Measurements from ENCODE around the gene FGD3.
"Not testable (repeated sequence)": the region's sequence is repeated elsewhere in the genome, so short reads cannot be mapped to it uniquely, and the experiment has no call there.

Gene FGD3

DNA sequence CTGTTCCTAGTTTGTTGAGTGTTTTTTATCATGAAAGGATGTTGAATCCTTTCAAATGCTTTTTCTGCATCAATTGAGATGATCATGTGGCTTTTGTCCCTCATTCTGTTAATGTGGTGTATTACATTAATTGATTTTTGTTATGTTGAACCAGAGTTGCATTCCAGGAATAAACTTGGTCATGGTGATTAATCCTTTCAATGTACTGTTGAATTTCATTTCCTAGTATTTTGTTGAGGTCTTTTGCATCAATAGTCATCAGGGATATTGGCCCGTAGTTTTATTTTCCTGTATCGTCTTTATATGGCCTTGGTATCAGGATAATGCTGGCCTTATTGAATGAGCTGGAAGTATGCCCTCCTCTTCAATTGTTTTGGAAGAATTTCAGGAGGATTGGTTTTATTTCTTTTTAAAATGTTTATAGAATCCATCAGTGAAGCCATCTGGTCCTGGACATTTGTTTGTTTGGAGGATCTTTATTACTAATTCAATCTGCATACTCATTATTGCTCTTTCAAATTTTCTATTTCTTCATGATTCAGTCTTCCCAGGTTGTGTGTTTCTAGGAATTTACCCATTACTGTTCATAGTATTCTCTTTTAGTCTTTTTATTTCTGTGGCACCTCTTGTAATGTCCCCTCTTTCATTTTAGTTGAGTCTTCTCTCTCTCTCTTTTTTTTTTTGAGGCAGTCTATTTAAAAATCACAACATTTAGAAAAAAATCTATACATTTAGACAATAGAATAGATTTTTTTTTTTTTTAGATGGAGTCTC is 32.1 kb downstream of the FGD3 start:
- DNase-seq, result no peak

DNA sequence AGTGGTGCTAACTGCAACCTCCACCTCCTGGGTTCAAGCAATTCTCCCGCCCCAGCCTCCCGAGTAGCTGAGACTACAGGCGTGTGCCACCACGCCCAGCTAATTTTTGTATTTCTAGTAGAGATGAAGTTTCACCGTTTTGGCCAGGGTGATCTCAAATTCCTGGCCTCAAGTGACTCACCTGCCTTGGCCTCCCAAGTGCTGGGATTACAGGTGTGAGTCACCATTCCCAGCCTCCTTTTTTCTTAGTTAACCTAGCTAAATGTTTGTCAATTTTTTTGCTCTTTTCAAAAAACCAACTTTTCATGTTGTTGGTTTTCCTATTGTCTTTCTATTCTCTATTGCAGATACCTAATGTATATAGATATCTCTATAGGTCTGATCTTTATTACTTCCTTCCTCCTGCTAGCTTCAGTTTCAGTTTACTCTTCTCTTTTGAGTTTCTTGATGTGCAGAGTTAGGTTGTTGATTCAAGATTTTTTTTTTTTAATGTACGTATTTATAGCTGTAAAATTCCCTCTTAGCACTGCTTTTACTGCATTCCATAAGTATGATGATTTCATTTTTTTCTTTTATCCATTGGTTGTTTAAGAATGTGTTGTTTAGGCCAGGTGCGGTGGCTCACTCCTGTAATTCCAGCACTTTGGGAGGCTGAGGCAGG is 32.9 kb downstream of the FGD3 start:
- DNase-seq, result no peak

DNA sequence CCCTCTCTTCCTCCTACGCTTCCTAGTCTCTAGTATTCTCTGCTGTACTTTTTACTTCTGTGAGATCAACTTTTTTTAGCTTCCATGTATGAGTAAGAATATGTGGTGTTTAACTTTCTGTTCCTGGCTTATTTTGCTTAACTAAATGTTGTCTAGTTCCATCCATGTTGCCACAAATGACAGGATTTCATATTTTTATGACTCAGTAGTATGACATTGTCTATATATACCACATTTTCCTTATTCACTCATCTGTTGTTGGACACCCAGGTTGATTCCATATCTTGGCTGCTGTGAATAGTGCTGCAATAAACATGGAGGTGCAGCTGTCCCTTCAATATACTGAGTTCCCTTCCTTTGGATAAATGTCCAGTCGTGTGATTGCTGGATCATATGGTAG is 34.8 kb downstream of the FGD3 start:
- DNase-seq, result no peak

DNA sequence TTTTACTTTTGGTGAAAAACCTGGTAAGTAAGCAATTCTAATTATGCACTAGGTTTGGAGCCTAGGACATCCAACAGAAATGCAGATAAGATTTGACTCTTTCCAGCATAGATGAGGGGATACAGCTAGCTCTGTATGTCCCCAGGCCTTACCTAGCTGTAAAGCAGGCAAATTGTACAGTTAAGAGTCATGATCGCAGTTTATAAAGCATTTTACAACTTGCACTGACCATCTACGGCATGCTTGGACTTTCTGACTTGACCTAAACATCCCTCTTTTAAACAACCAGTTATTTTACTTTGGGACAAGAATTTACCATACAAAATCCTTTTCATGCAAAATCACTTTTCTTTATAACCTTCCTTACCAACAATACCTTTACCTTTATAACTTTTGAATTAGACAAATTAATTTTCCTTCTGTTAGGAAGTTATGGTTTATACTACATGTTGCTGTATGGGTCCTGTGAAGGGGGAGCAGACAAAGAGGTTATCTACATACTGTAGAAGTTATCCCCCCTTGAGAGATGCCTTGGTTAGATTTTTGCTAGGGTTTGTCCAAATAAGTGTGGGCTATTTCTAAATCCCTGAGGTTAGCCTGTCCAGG is 36.8 kb downstream of the FGD3 start:
- no peak for DNase-seq

DNA sequence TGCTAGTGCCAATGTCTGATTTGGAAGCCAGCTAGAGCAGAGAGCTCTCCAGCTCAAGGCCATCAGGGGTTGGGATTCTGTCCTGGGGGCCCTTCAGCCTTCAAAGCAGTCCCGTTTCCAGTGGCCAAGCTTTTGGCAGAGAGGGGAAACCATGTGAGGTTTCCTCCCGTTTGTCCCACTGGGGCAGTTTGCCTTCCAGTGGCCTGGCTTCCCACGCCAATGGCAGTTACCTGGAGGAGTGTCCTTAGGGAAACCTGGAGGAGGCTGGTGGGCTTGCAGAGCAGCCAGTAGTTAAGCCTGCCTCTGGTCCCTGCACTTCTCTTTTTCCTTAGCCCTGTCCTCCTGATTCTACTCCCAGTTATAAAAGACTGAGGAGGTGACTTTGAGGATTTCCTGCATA is 37.7 kb downstream of the FGD3 start:
- DNase-seq, result no peak

DNA sequence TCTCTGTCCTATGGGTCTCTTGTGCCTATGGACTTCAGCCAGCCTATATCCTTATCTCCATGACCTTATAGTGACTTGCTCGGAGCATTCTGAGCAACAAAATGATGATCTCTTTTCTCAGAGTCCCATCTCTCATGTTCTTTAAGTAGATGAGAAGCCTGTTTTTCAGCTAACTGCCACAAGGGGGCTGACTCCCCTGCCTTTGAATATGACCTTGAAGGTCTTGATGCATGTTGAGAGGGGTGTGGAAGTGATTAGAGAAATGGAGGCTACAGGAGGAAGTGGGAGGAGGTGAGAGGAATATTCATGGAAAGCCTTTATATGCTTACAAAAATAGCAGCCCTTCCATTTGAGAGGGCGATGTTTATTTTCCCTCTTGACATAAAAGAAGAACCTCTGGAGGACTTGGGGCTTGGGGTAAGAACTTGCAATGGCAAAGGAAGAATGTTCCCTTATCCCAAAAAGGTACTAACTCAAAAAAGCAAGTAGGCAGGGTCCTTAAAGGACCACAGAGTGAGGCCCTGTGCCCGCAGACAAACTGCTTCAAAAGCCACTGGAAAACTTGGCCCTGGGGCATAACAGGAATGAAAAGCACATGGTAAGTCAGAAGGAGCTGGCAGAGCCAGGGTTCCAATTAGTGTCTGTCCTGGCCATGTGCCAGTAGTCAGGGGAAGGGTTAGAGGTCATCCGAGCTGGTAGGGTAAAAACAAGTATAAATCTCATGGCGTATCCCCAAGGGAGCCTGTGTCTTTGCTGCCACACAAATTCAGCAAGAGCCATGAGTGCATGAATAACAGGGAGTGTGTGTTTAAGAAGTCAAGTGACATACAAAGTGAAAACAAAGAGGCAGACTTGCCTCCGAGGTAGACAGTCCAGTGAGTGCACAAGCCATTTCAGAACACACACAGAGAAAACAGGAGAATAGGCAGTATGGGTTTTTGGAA is 39.1 kb downstream of the FGD3 start:
- DNase-seq, result no peak

DNA sequence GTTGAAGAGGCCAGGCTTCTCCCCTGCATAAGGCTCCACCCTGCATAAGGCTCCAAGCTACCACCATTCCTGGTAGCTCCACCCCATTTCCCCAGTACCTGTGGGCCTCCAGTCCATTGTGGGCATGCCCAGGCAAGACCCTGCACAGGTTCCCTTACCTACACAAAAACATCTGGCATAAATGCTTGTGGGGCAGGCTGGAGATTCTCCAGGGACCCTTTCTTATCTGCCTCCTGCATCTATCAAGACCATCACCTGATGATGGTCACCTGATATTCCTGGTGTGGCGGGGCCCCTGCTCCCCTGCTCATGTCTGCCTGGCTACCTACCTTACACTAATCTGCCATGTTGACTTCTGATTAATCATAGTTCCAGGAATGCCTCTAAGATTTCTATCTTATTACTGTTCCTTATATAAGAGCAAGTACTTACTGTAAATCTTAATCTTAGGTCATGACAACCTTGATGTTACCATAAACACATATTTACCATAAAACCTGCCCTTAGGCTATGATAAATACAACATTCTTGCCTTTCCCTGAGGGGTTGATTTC is 41.0 kb downstream of the FGD3 start:
- DNase-seq, result no peak

DNA sequence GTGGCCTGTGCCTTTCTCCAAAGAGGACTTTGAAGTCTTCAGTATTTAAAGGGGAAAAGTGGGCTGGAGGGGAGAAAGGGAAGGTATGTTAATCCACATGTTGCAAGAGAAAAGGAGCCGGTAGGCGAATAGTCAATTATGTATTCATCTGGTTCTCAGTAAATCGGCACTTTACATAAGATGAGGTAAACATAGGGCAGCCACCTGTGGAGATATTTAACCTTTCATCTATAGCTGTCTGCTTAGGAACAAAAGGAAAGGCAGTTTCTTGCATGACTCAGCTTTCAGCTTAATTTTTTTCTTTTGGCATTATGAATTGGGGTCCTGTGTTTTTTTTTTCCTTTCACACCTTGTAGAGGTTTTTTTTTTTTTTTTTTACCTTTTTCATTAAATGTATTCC is 42.2 kb downstream of the FGD3 start:
- no peak for DNase-seq

DNA sequence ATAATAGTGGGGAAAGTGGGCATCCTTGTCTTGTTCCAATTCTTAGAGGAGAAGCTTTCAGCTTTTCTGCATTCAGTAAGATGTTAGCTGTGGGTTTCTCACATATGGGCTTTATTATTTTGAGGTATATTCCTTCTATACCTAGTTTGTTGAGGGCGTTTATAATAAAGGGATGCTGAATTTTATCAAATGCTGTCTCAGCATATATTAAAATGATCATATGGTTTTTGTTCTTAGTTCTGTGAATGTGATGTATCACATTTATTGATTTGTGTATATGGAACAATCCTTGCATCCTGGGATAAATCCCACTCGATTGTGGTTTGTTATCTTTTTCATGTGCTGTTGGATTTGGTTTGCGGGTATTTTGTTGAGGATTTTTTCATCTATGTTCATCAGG is 43.1 kb downstream of the FGD3 start:
- no peak for DNase-seq

DNA sequence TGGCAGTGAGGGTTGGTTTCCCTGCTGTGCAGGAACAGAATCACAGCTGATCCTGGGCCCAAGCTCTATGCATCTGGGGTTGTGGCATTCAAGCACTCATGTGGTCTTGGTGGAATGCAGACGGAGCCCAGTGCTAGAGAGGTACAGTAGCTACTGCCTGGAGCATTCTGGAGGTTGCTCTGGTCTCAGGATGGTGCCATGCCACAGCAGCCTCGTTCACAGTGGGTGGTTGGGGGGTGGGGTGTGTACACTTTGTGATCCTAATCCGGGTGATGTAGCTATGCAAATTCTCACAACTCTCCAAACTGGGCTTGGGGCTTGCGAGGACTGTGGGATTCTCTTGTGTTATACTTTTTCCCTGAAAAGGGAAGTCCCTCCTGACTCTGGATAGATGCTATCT is 45.2 kb downstream of the FGD3 start:
- DNase-seq, result no peak

DNA sequence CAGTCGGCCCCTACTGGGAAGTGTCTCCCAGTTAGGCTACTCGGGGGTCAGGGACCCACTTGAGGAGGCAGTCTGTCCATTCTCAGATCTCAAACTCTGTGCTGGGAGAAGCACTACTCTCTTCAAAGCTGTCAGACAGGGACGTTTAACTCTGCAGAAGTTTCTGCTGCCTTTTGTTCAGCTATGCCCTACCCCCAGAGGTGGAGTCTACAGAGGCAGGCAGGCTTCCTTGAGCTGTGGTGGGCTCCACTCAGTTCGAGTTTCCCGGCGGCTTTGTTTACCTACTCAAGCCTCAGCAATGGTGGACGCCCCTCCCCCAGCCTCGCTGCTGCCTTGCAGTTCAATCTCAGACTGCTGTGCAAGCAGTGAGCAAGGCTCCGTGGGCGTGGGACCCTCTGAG is 51.5 kb downstream of the FGD3 start:
- not testable (repeated sequence) for DNase-seq

DNA sequence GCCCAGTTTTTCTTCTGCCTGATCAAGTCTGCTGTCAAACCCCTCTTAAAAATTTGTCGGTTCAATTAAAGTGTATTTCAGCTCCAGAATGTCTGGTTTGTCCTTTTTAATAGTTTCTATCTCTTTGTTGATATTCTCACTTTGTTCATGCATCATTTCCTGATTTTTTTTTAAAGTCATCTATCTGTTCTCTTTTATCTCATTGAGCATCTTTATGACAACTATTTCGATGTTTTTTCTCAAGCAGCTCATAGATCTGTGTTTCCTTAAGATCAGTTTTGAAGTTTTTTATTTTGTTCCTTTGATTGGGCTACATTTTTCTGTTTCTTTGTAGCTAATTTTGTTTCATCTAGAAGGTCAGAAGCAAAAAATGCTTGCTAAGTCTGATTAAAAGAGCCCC is 53.7 kb downstream of the FGD3 start:
- DNase-seq, result no peak

DNA sequence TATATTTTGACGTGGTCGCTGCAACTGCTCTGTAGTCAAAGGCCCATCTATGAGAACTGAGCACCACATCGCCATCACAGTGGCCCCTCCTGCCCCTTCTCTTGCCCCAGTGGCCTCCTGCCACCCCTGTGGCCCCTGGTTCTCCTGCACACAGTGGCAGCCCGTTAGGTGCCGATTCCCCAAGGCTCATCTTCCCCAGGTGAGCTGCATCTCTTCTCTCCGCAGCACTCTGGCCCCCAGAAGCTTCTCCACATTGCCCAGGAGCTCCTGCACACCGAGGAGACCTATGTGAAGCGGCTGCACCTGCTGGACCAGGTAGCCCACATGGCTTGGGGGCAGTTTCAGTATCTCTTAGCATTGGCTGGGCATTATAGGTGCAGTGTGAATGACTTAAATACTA is 55.4 kb downstream of the FGD3 start:
- no peak for DNase-seq

DNA sequence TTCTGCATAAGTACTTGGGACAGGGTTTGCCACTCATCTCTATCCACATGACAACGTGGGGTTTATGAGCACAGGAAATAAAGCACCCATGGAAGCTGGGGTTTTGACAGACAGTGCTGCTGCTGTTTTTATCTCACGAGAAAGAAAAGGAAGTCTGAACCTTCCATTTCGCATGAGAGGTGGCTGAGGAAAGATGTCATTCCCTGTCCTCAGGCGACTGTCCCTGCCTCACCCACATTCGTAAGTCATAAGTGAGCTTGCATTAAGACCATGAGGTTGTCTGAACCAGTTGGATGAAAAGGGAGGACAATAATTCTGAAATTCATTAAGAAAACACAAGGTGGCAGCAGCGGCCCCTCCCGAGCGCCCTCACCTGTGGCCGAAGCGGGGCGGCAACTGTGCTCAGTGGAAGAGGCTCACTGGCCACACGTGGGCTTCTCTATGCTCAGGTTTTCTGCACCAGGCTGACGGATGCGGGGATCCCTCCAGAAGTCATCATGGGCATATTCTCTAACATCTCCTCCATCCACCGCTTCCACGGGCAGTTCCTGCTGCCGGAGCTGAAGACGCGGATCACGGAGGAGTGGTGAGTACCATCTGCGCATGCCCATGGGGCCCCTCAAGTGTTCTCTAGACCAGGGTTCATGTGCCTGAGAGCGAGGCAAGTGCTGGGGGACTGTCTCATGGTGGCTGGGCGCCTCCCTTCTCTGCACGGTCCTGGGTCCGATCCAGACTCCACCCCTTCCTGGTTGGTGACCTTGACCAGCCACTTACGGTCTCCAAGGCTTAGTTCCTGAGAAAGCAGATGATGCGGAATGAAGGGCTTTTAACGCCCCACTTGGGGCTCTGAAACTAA is 56.5 kb downstream of the FGD3 start:
- peak; percentile 19 for DNase-seq

DNA sequence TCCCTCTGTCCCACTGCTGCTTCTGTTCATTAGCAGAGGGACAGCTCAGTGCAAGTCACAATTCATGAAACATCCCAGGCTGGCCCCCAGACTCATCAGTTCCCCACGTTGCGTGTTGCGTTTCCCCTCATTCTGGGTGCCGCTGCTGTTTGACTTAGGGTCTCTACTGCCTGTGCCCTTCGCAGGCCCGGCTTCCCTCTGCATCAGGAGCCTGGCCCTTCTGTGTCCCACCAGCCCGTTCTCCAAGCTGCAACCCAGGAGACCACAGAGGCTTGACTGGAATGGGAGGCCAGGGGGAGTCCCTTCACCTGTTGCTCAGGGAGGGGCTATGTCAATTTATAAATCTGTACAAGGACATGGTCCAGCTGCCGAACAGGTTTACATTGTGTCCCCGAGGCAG is 57.2 kb downstream of the FGD3 start:
- no peak for DNase-seq

DNA sequence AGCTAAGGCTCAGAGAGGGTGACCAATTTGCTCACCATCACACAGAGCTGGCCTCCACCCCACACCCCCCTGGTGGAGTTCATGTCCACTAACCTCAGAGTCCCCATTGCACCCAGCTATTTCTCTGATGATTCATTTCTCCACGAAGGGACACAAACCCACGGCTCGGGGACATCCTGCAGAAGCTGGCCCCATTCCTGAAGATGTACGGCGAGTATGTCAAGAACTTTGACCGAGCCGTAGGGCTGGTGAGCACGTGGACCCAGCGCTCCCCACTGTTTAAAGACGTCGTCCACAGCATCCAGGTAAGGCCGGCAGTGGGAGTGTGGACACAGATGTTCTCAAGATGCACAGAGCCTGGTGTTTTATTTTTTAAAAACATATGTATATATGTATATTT is 58.6 kb downstream of the FGD3 start:
- no peak for DNase-seq

DNA sequence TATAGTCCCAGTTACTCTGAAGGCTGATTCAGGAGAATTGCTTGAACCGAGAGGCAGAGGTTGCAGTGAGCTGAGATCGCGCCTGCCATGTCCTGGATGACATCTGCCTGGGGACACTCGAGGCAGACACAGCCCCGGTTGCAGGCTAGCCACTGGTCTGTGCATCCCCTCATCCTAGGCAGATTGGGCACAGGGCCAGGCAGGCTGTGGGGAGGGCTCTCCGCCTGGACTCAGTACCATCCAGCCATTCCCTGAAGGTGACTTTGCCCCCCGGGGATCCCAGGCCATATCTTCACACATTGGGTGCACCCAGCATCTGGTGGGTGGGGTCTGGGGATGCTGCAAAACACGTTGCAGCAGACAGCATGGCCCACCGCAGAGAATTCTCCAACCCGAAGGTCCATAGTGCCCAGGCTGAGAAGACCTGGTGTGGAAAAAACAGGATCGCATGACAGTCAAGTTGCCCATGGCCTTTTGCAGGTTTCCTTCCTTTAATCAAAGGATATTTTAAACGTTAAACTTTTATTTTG is 60.3 kb downstream of the FGD3 start:
- no peak for DNase-seq

DNA sequence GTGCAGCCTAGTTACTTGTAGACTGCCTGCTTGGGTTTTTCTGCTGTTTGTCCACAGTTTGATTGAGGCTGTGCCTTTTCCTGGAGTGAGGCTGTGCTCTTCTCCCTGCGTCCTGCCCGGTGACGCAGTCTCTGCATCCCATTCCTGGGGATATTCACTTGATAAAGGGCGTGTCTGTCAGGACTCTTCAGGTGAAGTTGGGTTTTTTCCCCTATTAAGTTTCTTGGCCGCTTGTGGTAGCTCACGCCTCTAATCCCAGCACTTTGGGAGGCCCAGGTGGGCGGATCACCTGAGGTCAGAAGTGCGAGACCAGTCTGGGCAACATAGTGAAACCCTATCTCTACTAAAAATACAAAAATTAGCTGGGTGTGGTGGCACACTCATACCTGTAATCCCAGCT is 61.1 kb downstream of the FGD3 start:
- DNase-seq, result no peak

DNA sequence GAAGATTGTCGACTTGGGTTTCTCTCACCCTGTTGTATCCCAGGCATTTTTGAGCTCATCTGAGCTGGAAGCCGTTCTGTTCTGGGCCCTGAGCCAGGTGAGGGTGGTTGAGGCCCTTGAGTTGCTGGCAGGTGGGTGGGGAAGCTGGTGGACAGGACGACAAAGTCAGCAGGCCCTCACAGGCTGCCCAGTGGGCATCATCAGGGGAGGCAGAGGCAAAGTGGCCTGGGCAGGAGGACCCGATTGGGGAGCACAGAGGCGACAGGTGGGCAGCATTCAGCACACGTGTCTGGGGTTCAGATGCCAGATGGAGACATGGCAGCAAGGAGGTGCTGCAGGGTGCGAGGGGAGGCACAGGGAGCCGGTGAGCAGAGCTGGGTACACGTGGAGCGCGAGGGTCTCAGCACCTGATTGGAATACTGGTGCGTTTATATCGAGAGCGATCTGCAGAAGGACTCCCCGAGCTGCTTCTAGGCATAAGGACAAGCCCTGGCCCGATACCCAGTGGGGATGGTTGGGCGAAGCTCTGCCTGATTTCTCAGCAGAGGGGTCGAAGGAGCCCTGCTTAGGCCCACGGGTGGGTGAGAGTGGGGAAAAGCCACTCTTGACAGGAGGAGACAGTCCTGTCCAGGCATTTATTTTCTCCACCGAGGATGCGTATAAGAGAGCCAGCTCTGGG is 62.2 kb downstream of the FGD3 start:
- no peak for DNase-seq

DNA sequence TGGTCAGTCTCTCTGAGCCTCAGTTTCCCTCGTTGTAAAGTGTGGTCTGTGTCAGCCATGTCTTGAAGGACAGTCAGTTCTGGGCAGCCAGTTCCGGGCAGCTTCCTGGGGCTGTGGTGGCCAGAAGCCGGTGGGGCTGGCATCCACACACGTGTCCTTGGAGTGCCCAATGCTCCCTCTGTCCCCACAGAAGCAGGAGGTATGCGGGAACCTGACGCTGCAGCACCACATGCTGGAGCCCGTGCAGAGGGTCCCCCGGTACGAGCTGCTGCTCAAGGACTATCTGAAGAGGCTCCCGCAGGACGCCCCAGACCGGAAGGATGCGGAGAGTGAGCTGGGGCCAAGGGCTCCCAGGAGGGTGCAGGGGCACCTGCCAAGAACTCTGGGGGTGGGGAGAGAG is 62.7 kb downstream of the FGD3 start:
- DNase-seq, result no peak

DNA sequence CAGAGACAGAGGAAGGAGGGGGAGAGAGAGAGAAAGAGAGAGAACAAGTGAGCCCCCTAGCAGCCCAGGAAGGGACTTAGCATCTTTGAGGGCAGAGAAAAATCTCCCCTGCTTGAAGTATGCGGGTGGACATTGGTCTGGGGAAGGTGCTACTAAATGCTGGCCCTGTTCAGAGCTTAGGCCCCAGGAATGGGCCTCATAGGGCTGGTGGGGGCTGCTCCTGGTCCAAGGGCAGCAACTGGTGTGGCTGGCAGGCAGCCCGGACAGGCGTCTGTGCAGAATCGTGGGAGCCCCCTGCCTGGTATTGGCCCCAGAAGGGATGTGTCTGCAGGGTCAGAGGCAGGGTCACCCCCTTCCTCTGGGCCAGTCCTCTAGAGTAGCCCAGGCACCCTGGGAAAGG is 63.4 kb downstream of the FGD3 start:
- no peak for DNase-seq

All from DMS 273 treated with DMSO at 0.1 percent for 48 hours (cell line).